C4-2B (cell line): ENCODE data around the gene CDKAL1.

Source experiments
- H3K27ac ChIP-seq: fragments of 450-650 bp; 2 replicates; pipeline ENCODE4 v1.5.1; 2017
- CTCF ChIP-seq: fragments of 450-650 bp; conservative IDR thresholded peaks from 2 replicates; pipeline ENCODE4 v1.5.1; 2017; ENCODE audit warnings: mild to moderate bottlenecking
- ZFX ChIP-seq: fragments of 450-650 bp; IDR thresholded peaks from 2 replicates; pipeline ENCODE4 v1.6.1; 2017

CDKAL1 gene

GRCh38 chr6:20808439-20808838 lies 274.2 kb downstream of the CDKAL1 start:
- no peak for TF ChIP-seq ZFX
- TF ChIP-seq CTCF, result no peak
- H3K27ac ChIP-seq, result no peak overlapping the region

- no peak for TF ChIP-seq ZFX
- TF ChIP-seq CTCF, result no peak
- H3K27ac ChIP-seq, result no peak overlapping the region
Observed at GRCh38 chr6:20808924-20809323, 274.7 kb downstream of the CDKAL1 start.

- TF ChIP-seq ZFX (no peak), CTCF (no peak)
- H3K27ac ChIP-seq, result no peak overlapping the region
Observed at GRCh38 chr6:20810727-20811108, 276.5 kb downstream of the CDKAL1 start.

GRCh38 chr6:20811109-20811761 lies 277.0 kb downstream of the CDKAL1 start:
- no peak overlapping the region for H3K27ac ChIP-seq
- TF ChIP-seq ZFX, result no peak

- peak overlapping the region; percentile 77; the same call in 1 of the 2 replicates for H3K27ac ChIP-seq
- no peak for TF ChIP-seq CTCF
Observed at GRCh38 chr6:20812776-20813175, 278.5 kb downstream of the CDKAL1 start.

GRCh38 chr6:20814494-20814893 lies 280.2 kb downstream of the CDKAL1 start:
- H3K27ac ChIP-seq, result peak overlapping the region; percentile 42; the same call in 1 of the 2 replicates
- TF ChIP-seq ZFX, result no peak
- TF ChIP-seq CTCF, result no peak

GRCh38 chr6:20816126-20816525 lies 281.9 kb downstream of the CDKAL1 start:
- TF ChIP-seq ZFX (no peak), CTCF (no peak)

GRCh38 chr6:20817806-20818320 lies 283.6 kb downstream of the CDKAL1 start:
- H3K27ac ChIP-seq, result no peak overlapping the region
- no peak for TF ChIP-seq ZFX
- no peak for TF ChIP-seq CTCF

More at GRCh38 chr6:20816126-20816525, 281.9 kb downstream of the CDKAL1 start:
- H3K27ac ChIP-seq, result no peak overlapping the region
